Ramos (cell line): Measurements from ENCODE around the gene PSTPIP2.

Source experiments
- in situ Hi-C: fragments of 300-500 bp; cut with MboI; formaldehyde crosslinking; loops from one replicate; pipeline ENCODE4 v1.14.3; 2022; ENCODE audit warnings: low sequenced_read_pairs; ENCODE audit not compliant: unreplicated experiment

Gene PSTPIP2

GRCh38 chr18:46040747-46041104, 31.3 kb downstream of the PSTPIP2 start:
- in situ Hi-C loops = no loop called here

GRCh38 chr18:46040033-46040746, 31.9 kb downstream of the PSTPIP2 start:
- in situ Hi-C loops = no loop called here

DNA sequence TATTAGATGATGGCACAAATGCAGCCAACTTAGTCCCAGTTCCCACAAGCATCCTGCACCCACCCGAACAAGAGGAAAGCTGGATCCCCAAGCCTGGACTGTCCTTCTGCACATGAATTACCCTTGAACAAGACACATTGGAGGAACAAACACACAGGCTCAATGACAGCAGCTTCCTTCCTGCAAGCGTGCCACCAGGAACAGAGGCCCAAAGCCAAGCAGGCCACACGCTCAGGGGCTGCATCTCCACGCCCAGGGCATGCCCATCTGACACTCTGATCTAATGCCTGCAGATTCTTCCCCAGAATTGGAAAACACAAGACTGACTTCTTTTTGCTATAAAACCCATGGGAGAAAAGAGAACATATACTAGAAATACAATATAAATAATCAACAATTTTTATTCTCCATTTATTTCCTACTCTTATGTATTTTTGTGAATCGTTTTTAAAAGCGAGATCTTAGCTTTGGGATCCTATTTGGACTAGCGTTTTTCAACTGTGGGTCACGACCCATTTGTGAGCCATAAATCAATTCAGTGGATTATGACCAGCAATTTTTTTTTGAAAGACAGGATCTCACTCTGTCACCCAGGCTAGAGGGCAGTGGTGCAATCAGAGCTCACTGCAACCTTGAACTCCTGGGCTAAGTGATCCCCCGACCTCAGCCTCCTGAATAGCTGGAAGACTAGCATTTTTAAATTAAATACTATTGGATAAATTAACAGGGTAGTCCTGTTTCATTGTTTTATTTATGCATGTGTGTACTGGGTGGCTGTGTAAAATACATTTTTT, 34.4 kb downstream of the PSTPIP2 start:
- in situ Hi-C loops = no loop called here

DNA sequence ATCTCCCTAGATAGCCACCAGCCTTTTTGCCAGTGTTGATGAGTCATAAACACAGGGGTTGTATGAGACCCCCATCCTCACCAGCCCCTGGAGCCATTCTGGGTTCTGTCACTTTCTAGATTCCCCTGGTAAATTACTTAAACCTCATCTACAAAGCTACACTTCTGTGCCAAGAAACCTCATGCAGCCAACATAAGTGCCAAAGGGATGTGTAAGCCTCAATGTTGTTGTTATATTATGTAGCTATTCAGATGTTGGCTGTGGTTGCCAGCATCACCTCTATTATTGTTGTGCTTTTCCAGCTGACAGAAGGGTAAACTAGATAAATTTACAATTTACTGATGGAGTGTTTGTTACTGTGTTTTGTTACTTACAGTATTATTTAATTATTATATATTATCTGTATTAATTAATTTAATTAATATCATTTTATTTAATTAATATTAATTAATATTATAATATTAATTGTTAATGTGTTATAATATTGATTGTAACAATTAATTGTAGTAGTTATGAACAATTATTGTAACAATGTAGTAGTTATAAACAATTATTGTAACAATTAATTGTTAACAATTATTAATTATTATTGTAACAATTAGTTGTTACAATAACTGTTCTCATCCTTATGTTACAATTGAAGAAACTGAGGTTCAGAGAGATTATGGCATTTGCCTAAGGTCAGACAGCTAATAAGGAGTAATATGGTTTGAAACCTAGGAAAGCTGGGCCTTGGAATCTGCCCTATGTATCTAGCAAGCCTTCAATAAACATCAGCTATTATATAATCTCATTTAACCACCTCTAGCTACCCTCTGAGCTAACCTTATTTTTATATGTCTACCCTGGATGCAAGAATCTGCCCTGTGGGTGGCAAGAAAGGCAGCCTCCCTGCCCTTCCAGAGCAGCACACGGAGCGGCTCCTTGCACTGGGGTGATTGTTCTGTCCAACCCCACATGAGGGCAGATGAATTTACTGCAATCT, 36.1 kb downstream of the PSTPIP2 start:
- in situ Hi-C loops = no loop called here

- in situ Hi-C loops = no loop called here
Observed at GRCh38 chr18:46034230-46034629, 37.8 kb downstream of the PSTPIP2 start.

GRCh38 chr18:46031741-46032140, 40.3 kb downstream of the PSTPIP2 start:
- in situ Hi-C loops = no loop called here

- in situ Hi-C loops = no loop called here
Observed at GRCh38 chr18:46028536-46028891, 43.5 kb downstream of the PSTPIP2 start.

- in situ Hi-C loops = no loop called here
Observed at GRCh38 chr18:46019936-46020335, 52.1 kb downstream of the PSTPIP2 start.

DNA sequence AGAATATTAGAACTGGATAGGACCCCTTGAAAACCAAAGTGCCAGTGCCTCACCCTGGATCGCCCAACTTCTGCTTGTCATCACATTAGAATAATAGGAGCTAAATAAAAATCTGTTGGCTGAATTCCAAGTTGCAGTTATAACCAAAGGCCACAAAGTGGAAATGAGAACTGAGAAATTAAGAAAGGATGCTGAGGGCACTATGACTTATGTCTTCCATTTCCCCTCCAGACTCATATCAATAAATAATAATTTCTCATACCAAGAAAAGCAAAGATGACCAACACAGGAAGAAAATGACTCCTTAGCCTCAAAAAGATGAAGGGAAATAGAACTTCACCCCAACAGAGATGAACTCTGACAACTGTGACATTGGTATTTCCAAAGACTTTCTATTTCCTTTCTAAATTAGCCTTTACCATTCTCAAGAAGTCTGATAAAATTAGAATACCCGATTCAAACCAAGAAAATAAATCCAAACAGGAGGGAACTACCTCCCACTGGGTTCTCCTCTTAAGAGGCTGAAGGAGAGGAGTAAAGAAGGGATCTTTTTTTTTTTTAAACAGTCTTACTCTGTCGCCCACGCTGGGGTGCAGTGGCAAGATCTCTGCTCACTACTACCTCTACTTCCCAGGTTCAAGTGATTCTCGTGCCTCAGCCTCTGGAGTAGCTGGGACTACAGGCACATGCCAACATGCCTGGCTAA, 58.4 kb downstream of the PSTPIP2 start:
- in situ Hi-C loops = no loop called here

GRCh38 chr18:46010676-46011075, 61.4 kb downstream of the PSTPIP2 start:
- in situ Hi-C loops = no loop called here

DNA sequence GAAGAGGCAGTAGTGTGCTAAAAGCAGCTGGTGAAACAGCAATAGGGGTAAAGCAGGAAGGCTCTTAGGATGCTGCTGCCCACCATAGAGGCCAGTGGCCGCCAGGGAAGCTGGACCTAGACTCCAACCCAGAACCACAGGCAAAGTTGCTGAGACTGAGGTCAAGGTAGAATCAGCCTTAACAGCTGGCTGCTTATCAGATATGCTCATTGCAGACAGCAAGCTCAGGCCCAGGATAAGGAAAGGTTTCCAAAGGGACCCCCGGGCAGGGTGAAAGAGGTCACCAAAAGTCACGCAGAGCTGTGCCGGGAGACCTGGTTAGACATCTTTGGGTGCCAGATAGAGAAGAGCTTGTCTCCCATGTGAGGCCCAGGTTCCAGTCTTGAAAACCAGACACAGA, 62.0 kb downstream of the PSTPIP2 start:
- in situ Hi-C loops = no loop called here

DNA sequence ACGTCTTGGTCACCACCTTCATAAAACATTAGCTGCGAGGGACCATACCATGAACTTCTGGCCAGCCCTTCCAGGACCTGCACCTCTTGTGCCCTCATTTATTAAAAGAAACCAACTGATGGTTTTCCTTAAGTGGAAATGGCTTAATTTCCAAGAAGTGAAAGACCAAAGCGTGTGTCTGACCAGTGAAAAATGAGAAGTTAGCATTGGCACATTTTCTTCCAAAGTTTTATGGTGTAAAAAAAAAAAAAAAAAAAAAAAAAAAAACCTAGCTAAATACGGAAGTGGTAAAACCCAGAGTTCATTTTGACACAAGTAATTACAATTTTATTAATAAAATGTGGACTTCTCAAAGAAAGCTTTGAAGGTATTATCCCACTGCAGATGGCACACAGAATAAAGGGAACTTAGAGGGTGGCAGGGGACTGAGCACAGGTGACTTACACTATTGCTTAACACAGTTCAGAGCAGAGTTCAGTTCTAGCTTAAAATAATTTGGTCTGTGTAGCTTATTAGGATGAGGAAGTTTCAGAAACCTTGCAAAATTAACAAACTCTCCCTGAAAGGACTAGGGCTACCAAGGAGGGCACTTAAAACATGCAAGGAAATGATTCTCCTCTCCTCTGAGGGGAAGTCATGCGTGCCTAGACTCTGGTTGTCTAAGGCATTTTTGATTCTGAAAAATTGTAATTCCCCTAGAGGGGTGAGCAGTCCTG, 62.8 kb downstream of the PSTPIP2 start:
- in situ Hi-C loops = no loop called here

DNA sequence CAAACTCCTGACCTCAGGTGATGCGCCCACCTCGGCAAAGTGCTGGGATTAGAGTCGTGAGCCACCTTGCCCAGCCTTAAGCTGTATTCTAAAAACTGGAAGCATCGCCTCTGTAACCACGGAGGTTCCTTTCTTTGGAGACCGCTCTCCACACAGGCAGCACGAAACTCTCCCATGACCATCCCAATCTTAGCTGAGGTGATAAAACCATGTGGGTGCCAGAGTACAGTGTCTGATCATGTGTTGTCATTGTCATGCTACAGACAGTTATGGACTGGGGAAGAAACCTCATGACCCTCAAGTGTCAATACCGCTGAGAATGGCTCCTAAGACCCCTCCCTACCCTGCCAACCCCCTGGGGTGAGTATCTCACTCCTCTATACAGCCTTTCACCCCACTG, 63.5 kb downstream of the PSTPIP2 start:
- in situ Hi-C loops = no loop called here

GRCh38 chr18:46007165-46007564, 64.9 kb downstream of the PSTPIP2 start:
- in situ Hi-C loops = no loop called here

GRCh38 chr18:46002934-46003333, 69.1 kb downstream of the PSTPIP2 start:
- in situ Hi-C loops = no loop called here

DNA sequence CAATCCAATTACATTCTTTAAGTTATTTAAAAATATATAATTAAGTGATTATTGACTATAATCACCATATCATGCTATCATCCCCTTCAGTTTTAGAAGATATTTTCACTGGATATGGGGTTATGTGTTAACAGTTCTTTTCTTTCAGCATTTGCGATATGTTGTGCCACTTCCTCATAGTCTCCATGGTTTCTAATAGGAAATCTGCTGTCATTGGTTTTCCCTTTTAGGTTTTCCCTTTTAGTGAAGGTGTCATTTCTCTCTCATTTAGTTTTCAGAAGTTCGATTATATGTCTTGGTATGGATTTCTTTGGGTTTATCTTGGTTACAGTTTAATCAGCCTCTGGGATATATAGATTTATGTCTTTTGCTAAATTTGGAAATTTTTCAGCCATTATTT, 70.2 kb downstream of the PSTPIP2 start:
- in situ Hi-C loops = no loop called here

- in situ Hi-C loops = no loop called here
Observed at GRCh38 chr18:46001074-46001473, 71.0 kb downstream of the PSTPIP2 start.

DNA sequence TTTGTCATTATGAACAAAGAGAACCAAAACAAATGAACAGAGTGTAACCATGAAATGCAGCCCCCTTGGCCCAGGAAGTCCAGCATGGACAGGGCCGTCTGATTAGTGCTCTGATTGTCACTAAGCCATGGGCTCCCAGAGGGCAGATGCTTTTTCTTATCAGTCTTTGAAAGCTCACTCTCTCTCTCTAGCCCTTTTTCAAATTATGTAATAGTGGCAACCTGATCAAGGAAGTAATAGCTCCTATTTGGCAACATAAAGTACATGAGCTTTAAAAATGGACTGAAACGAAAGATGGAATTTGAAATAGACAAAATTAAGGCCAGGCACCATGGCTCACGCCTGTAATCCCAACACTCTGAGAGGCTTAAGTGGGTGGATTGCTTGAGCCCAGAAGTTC, 72.5 kb downstream of the PSTPIP2 start:
- in situ Hi-C loops = no loop called here

DNA sequence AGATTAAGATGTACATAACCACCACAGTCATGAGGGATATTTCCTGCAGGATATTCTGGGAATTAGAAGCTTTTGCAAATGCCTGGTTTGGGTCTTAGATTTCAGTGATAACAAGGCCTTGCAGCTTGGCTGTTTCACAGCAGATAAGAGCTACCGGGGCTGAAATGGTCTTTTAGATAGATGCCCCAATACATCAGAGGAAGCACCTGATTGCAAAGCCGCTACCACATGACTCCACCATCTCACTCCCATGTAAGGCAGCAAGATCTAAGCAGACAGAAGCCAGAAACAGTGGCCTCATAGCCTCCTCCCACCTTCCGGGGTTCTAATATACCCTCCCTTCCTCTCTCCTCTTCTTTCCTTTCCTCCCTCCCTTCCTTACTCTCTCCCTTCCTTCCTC, 73.8 kb downstream of the PSTPIP2 start:
- in situ Hi-C loops = no loop called here
